GM19324 (cell line): ENCODE measurements around the gene THRA.

Experiments used
- ATAC-seq: cut with Tn5 transposase; IDR thresholded peaks from one replicate; pipeline ENCODE4 v1.9.1; 2021; ENCODE audit warnings: mild to moderate bottlenecking, moderate library complexity; ENCODE audit not compliant: unreplicated experiment, low FRiP score

THRA gene

GRCh38 chr17:40108970-40109824 lies 46.4 kb downstream of the THRA start:
- no peak for ATAC-seq

GRCh38 chr17:40110026-40110845 lies 47.5 kb downstream of the THRA start:
- ATAC-seq, result no peak

GRCh38 chr17:40111221-40112128 lies 48.7 kb downstream of the THRA start:
- peak; percentile 40 for ATAC-seq

- no peak for ATAC-seq
These were observed 49.5 kb downstream of the THRA start for GRCh38 chr17:40112191-40112711.

GRCh38 chr17:40112718-40113109 lies 49.9 kb downstream of the THRA start:
- no peak for ATAC-seq

GRCh38 chr17:40113110-40113906 lies 50.5 kb downstream of the THRA start:
- peak; percentile 84 for ATAC-seq

- no peak for ATAC-seq
These were observed 51.1 kb downstream of the THRA start for GRCh38 chr17:40113907-40114245.

- ATAC-seq, result no peak
These were observed 52.3 kb downstream of the THRA start for GRCh38 chr17:40115101-40115436.

- ATAC-seq, result peak; percentile 68
These were observed 58.7 kb downstream of the THRA start, which contains the start of gene MSL1 for GRCh38 chr17:40121181-40122135. TSS of gene MSL1 (plus strand) at chr17:40121971. CDS start at chr17:40122613, 642 bp downstream.

- peak; percentile 39 for ATAC-seq
These were observed 59.6 kb downstream of the THRA start for GRCh38 chr17:40122136-40122998.

GRCh38 chr17:40122999-40123810 lies 60.4 kb downstream of the THRA start:
- peak; percentile 21 for ATAC-seq

- ATAC-seq, result no peak
These were observed 61.0 kb downstream of the THRA start for GRCh38 chr17:40123811-40124114.

GRCh38 chr17:40124279-40125141 lies 61.7 kb downstream of the THRA start:
- ATAC-seq, result no peak

- ATAC-seq, result no peak
These were observed 66.7 kb downstream of the THRA start for GRCh38 chr17:40129498-40129897.

- no peak for ATAC-seq
These were observed 67.7 kb downstream of the THRA start for GRCh38 chr17:40130352-40131042.
